Lower leg skin (tissue), 3 donors: Measurements from ENCODE around the gene TRPC4.

ENCODE experiments used
- POLR2A ChIP-seq, 2 donors: fragments of 450-650 bp; IDR thresholded peaks; one replicate each; pipeline ENCODE4 v1.6.1; 2016 to 2017; ENCODE audit warnings: antibody characterized with exemption in 2 of 2, mild to moderate bottlenecking in 1 of 2, moderate library complexity in 1 of 2
- TF ChIP-seq, protein P1 (sequence below), 3 donors: fragments of 450-650 bp; IDR thresholded peaks; one replicate each; pipeline ENCODE4 v1.5.1; 2016; ENCODE audit warnings: antibody characterized with exemption in 3 of 3, mild to moderate bottlenecking in 3 of 3, moderate library complexity in 2 of 3

GRCh38 chr13:37816276-37816675, 53.3 kb downstream of the TRPC4 start:
- TF ChIP-seq, protein P1, sequence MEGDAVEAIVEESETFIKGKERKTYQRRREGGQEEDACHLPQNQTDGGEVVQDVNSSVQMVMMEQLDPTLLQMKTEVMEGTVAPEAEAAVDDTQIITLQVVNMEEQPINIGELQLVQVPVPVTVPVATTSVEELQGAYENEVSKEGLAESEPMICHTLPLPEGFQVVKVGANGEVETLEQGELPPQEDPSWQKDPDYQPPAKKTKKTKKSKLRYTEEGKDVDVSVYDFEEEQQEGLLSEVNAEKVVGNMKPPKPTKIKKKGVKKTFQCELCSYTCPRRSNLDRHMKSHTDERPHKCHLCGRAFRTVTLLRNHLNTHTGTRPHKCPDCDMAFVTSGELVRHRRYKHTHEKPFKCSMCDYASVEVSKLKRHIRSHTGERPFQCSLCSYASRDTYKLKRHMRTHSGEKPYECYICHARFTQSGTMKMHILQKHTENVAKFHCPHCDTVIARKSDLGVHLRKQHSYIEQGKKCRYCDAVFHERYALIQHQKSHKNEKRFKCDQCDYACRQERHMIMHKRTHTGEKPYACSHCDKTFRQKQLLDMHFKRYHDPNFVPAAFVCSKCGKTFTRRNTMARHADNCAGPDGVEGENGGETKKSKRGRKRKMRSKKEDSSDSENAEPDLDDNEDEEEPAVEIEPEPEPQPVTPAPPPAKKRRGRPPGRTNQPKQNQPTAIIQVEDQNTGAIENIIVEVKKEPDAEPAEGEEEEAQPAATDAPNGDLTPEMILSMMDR (IDR thresholded peaks at IDR 0.05), result no peak
- TF ChIP-seq POLR2A (IDR thresholded peaks at IDR 0.05), result no peak
